H9 (cell line): ENCODE results near the gene VPS29. TPM values are rescaled to one million over a fixed set of nuclear protein-coding genes. Genes with fewer than 3 reads are reported as not detected.

Source experiments
- DNase-seq: peaks from one replicate; pipeline ENCODE4 v3.0.0-alpha.2; 2017
- H2AFZ ChIP-seq: one replicate; pipeline ENCODE4 v1.6.1; 2013; ENCODE audit warnings: mild to moderate bottlenecking, low read length, control low read depth, moderate library complexity
- H2AK5ac ChIP-seq: 2 replicates; pipeline ENCODE4 v1.6.1; 2013; ENCODE audit warnings: low read length, control low read depth, mixed read lengths; ENCODE audit not compliant: insufficient read length
- H2BK120ac ChIP-seq: one replicate; pipeline ENCODE4 v1.6.1; 2013; ENCODE audit warnings: low read depth, mild to moderate bottlenecking, low read length, control low read depth, inconsistent platforms; ENCODE audit not compliant: poor library complexity, severe bottlenecking
- H2BK12ac ChIP-seq: 2 replicates; pipeline ENCODE4 v1.6.1; 2013; ENCODE audit warnings: low read length, control low read depth, mixed read lengths, low read depth; ENCODE audit not compliant: insufficient read length
- H2BK15ac ChIP-seq: 2 replicates; pipeline ENCODE4 v1.6.1; 2013; ENCODE audit warnings: low read depth, low read length, control low read depth
- H2BK20ac ChIP-seq: one replicate; pipeline ENCODE4 v1.6.1; 2013; ENCODE audit warnings: low read depth, mild to moderate bottlenecking, low read length, control low read depth, inconsistent platforms; ENCODE audit not compliant: poor library complexity, severe bottlenecking
- H2BK5ac ChIP-seq: 2 replicates; pipeline ENCODE4 v1.6.1; 2013; ENCODE audit warnings: low read length, control low read depth, mixed read lengths; ENCODE audit not compliant: insufficient read length
- H3K14ac ChIP-seq: 2 replicates; pipeline ENCODE4 v1.6.1; 2013; ENCODE audit warnings: low read length, control low read depth; ENCODE audit not compliant: insufficient read depth
- H3K18ac ChIP-seq: 2 replicates; pipeline ENCODE4 v1.6.1; 2013; ENCODE audit warnings: low read depth, mild to moderate bottlenecking, mixed read lengths, low read length, control low read depth; ENCODE audit not compliant: insufficient read length
- H3K23ac ChIP-seq: 2 replicates; pipeline ENCODE4 v1.6.1; 2013; ENCODE audit warnings: low read length, control low read depth, mixed read lengths, low read depth; ENCODE audit not compliant: insufficient read length
- H3K23me2 ChIP-seq: 2 replicates; pipeline ENCODE4 v1.6.1; 2013; ENCODE audit warnings: low read depth, mild to moderate bottlenecking, mixed read lengths, low read length, control low read depth; ENCODE audit not compliant: insufficient read length, poor library complexity, severe bottlenecking
- H3K27ac ChIP-seq: 2 replicates; pipeline ENCODE4 v1.5.1; 2013; ENCODE audit warnings: low read length, control low read depth, mixed read lengths, low read depth; ENCODE audit not compliant: insufficient read length
- H3K27me3 ChIP-seq: 2 replicates; pipeline ENCODE4 v1.6.1; 2013; ENCODE audit warnings: low read length, control low read depth, inconsistent platforms; ENCODE audit not compliant: insufficient read depth
- H3K4ac ChIP-seq: 2 replicates; pipeline ENCODE4 v1.6.1; 2013; ENCODE audit warnings: low read depth, mild to moderate bottlenecking, control low read depth, inconsistent platforms, low read length, moderate library complexity
- H3K4me1 ChIP-seq: 2 replicates; pipeline ENCODE4 v1.6.1; 2013; ENCODE audit warnings: low read length, control low read depth, inconsistent platforms; ENCODE audit not compliant: insufficient read depth
- H3K4me2 ChIP-seq: 2 replicates; pipeline ENCODE4 v1.6.1; 2013; ENCODE audit warnings: low read length, control low read depth, mixed read lengths; ENCODE audit not compliant: insufficient read length, insufficient read depth
- H3K56ac ChIP-seq: 2 replicates; pipeline ENCODE4 v1.6.1; 2013; ENCODE audit warnings: low read depth, mild to moderate bottlenecking, mixed read lengths, low read length, control low read depth; ENCODE audit not compliant: insufficient read length
- H3K79me1 ChIP-seq: 2 replicates; pipeline ENCODE4 v1.6.1; 2013; ENCODE audit warnings: low read depth, mild to moderate bottlenecking, moderate library complexity, low read length, control low read depth, inconsistent platforms; ENCODE audit not compliant: insufficient read depth, poor library complexity, severe bottlenecking
- H3K79me2 ChIP-seq: 2 replicates; pipeline ENCODE4 v1.6.1; 2013; ENCODE audit warnings: low read length, control low read depth, inconsistent platforms; ENCODE audit not compliant: insufficient read depth
- H3K9ac ChIP-seq: 2 replicates; pipeline ENCODE4 v1.6.1; 2013; ENCODE audit warnings: low read length, control low read depth, mixed read lengths; ENCODE audit not compliant: insufficient read length; ENCODE audit errors: extremely low read depth
- H3K9me3 ChIP-seq: one replicate; pipeline ENCODE4 v1.6.1; 2013; ENCODE audit warnings: low read depth, low read length, inconsistent platforms; ENCODE audit not compliant: control insufficient read depth
- H3T11ph ChIP-seq: one replicate; pipeline ENCODE4 v1.6.1; 2013; ENCODE audit warnings: mild to moderate bottlenecking, low read length, control low read depth, inconsistent platforms
- H4K20me1 ChIP-seq: one replicate; pipeline ENCODE4 v1.6.1; 2013; ENCODE audit not compliant: control insufficient read depth, insufficient read length, insufficient read depth
- H4K5ac ChIP-seq: 2 replicates; pipeline ENCODE4 v1.6.1; 2013; ENCODE audit warnings: low read depth, mild to moderate bottlenecking, mixed read lengths, low read length, control low read depth; ENCODE audit not compliant: insufficient read length
- H4K8ac ChIP-seq: replicated peaks from 2 replicates; pipeline ENCODE4 v1.6.1; 2013; ENCODE audit warnings: low read length, control low read depth, mixed read lengths, low read depth; ENCODE audit not compliant: insufficient read length
- H4K91ac ChIP-seq: 2 replicates; pipeline ENCODE4 v1.6.1; 2013; ENCODE audit warnings: low read depth, mild to moderate bottlenecking, moderate library complexity, mixed read lengths, low read length, control low read depth; ENCODE audit not compliant: insufficient read length
- H3K27ac Mint-ChIP-seq, 3 experiments: 2 replicates in 2 of 3; 3 replicates in 1 of 3; pipeline ENCODE4 v1.8.0; 2020 to 2021; ENCODE audit warnings: mixed read lengths in 3 of 3, mild to moderate bottlenecking in 1 of 3, moderate library complexity in 1 of 3
- H3K27me3 Mint-ChIP-seq: 2 replicates; pipeline ENCODE4 v1.8.0; 2021; ENCODE audit warnings: low read depth, mild to moderate bottlenecking, moderate library complexity, mixed read lengths
- H3K36me3 Mint-ChIP-seq, 3 experiments: 2 replicates in 2 of 3; 3 replicates in 1 of 3; pipeline ENCODE4 v1.8.0; 2020 to 2021; ENCODE audit warnings: low read depth in 3 of 3, mixed read lengths in 3 of 3; ENCODE audit not compliant: insufficient read depth in 1 of 3
- H3K4me1 Mint-ChIP-seq, 2 experiments: 2 replicates each; pipeline ENCODE4 v1.8.0; 2020; ENCODE audit warnings: mixed read lengths in 2 of 2
- H3K4me3 Mint-ChIP-seq, 2 experiments: 2 replicates in 1 of 2; 3 replicates in 1 of 2; pipeline ENCODE4 v1.8.0; 2020 to 2021; ENCODE audit warnings: mild to moderate bottlenecking in 2 of 2, mixed read lengths in 2 of 2, moderate library complexity in 1 of 2
- H3K9me3 Mint-ChIP-seq, 2 experiments: 2 replicates in 1 of 2; 3 replicates in 1 of 2; pipeline ENCODE4 v1.8.0; 2020; ENCODE audit warnings: mild to moderate bottlenecking in 2 of 2, mixed read lengths in 2 of 2, moderate library complexity in 1 of 2
- CTCF ChIP-seq: fragments of 200-600 bp; sonication (generic); conservative IDR thresholded peaks from 3 replicates; pipeline ENCODE4 v1.8.0; 2021; ENCODE audit warnings: antibody characterized with exemption, mild to moderate bottlenecking
- WGBS: extraction: QIAGEN DNeasy Blood & Tissue Kit; methylation state at CpG from one replicate; pipeline ENCODE4 v1.1.7; 2013; ENCODE audit warnings: missing lambda C conversion rate, low lambda C conversion rate, mixed read lengths; ENCODE audit not compliant: insufficient read length; ENCODE audit errors: extremely low coverage; 5-methylcytosine and 5-hydroxymethylcytosine counted together
- total RNA-seq: library from RNA; stranded (reverse); gene quantifications from 2 replicates; pipeline ENCODE4 v1.2.1, GENCODE V29; 2021

The VPS29 gene
- total RNA-seq, 1 experiment from 2014 or later = 81.5 TPM

GRCh38 chr12:110503432-110503831, 1.5 kb upstream of the VPS29 start:
- TF ChIP-seq CTCF = no peak
- H3K4me3 Mint-ChIP-seq = no peak overlapping the region
- H3K27me3 ChIP-seq = peaks cover 5% of the 10 kb centered on the region; the same call in 1 of the 2 replicates
- peaks cover 17% of the 10 kb centered on the region for H3K27me3 Mint-ChIP-seq
- no peak overlapping the region for H2BK12ac ChIP-seq
- no peaks in the 10 kb centered on the region for H3K23me2 ChIP-seq
- H3K9me3 ChIP-seq = no peaks in the 10 kb centered on the region
- no peak overlapping the region for H3K4ac ChIP-seq
- H3K56ac ChIP-seq = no peak overlapping the region
- no peaks in the 10 kb centered on the region for H3K79me1 ChIP-seq
- no peak overlapping the region for H2AFZ ChIP-seq
- H2BK20ac ChIP-seq = no peak overlapping the region
- H3K23ac ChIP-seq = no peak overlapping the region
- H2BK120ac ChIP-seq = no peak overlapping the region
- H2AK5ac ChIP-seq = no peak overlapping the region
- no peaks in the 10 kb centered on the region for H3K4me1 ChIP-seq
- no peak overlapping the region for H4K8ac ChIP-seq
- H3K9me3 Mint-ChIP-seq = peaks cover 10 to 11% of the 10 kb centered on the region in 2 experiments
- H2BK15ac ChIP-seq = no peak overlapping the region
- peaks cover 8 to 10% (median 8%) of the 10 kb centered on the region in 3 experiments for H3K36me3 Mint-ChIP-seq
- H3K27ac ChIP-seq = no peak overlapping the region
- H3K18ac ChIP-seq = no peak overlapping the region
- WGBS = no CpG with 5 or more reads among the region's 1 CpG
- no peaks in the 10 kb centered on the region for H3K79me2 ChIP-seq
- H3K9ac ChIP-seq = no peak overlapping the region
- no peak overlapping the region for H4K5ac ChIP-seq
- no peak overlapping the region for H3K4me2 ChIP-seq
- no peak for DNase-seq
- no peaks in the 10 kb centered on the region for H4K20me1 ChIP-seq
- no peak overlapping the region for H3K14ac ChIP-seq
- no peak overlapping the region for H2BK5ac ChIP-seq
- no peak overlapping the region for H4K91ac ChIP-seq
- peaks cover 4 to 5% of the 10 kb centered on the region in 2 experiments; a peak in 3 of 4 replicates for H3K4me1 Mint-ChIP-seq
- no peak overlapping the region for H3T11ph ChIP-seq
- H3K27ac Mint-ChIP-seq = no peak overlapping the region
